ELR (cell line): ENCODE measurements around the gene PALLD.
A peak's percentile ranks its signal among the peaks of the same experiment; 100 is the strongest.
"Not testable (repeated sequence)": the region's sequence is repeated elsewhere in the genome, so short reads cannot be mapped to it uniquely, and the experiment has no call there.

Source experiments
- DNase-seq: peaks from one replicate; pipeline ENCODE4 v3.0.0-alpha.2; 2015; ENCODE audit warnings: low read depth

The PALLD gene

DNA sequence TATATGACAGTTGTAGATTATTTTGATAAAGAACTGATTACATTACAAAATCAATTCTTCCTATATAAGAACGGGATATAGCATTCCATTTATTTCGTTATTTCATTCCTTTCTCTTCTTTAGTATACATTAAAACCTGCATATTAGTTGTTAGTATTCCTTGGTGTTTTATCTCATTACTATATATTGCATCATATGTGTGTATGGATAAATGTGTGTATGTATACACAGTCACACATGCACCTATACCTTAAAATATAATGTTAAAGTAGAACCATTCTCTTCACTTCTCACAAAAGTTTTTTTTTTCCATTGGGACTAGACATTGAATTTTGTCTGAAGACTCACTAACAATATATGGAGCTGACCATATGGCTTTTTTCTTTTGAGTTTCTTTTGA lies 5.3 kb upstream of the PALLD start:
- no peak for DNase-seq

DNA sequence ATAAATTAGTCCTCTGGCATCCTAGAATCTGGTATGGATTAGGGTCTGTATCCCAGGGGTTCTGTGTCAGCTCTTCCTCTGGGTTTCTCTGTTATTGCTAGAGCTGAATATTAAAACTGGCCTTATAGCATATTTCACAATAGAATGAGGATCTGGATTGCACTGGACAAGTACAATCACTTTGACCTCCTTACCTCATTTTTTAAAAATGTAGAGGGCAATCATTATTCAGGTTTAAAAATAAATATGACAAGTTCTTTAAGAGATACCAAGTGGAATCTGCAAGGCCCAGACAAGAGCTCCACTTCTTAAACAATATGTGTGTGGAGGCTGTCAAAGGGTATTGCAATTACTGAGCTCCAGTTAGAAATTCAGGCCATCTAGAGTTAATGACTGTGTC lies 1.4 kb downstream of the PALLD start:
- no peak for DNase-seq

DNA sequence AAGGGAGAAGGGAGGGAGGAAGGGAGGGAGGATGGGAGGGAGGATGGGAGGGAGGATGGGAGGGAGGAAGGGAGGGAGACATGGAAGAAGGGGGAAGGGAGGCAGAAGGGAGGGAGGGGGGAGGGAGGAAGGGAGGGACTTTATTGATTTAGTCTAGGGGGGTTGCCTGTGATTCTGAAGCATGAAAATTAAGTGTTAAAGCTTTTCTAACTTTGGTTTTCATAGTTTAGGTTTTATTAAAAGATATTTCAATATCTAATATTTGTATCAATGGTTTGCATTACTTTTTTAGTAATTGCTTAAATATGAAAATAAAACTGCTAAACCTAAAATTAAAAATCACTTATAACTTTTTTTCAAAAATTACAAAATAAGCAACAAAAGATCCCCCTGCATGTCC lies 2.4 kb downstream of the PALLD start:
- no peak for DNase-seq

DNA sequence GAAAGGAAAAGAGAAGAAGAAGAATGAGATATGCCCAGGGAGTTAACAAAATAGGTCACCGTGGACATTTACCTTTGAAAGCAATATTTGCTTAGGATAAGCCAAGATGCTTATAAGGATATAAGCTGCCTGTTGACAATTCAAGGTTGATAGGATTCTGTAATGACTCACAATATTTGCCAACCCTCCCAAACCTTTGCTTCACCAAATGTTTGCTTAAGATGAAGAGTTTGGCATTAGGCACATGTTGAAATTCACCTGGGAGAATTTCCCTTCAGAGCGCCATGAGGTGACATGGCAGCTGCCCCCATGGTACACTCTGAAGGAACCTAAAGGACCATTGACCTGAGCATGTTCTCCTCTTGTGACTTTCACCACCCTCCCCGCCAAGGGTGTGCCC lies 4.6 kb downstream of the PALLD start:
- DNase-seq = no peak

DNA sequence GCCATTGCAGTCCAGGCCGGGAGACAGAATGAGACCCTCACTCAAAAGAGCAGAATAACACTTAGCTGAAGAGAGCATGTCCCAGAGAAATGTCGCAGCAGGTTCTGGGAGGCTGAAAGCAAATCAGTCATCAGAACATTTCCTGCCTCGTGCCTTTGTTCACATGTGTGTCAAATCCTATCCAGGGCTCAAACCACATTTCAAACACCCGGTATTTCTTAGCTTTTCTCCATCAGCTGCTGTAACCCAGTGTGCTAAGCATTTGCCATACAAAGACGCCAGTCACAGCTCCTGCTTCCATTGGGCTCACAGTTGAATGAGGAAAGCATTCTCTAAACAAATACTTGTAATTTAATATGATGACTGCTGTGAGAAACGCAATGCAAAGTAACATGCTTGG lies 6.0 kb downstream of the PALLD start:
- DNase-seq = no peak

DNA sequence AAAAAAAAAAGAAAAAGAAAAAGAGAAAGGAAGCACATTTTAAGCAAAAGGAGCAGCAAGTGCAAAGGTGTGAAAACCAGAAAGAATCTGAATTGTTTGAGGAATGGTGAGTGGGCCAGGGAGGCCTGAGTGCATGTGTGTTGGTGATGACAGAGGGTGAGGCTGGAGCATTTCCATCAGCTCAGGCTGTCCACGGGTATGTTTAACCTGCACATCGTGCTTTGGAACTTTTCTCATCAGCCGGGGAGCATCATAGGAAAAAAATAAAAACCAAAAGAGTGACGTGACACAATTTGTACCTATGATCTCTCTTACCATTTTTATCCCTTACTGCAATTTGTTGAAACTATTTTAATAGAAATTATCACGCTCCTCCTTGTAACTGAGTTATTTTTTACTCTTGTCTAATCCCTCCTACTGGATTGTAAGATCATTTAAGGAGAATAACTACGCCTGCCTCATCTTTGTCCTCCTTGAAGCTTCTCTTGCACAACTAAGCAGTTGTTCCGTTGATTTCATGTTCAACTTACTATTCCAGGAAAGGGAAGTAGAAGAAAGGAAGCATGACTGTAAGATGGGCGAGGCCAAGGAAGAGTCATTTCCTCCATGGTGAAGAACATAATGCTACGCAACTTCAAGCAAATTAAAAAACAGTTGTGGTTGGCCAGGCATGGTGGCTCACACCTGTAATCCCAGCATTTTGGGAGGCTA lies 7.0 kb downstream of the PALLD start:
- peak; percentile 59 for DNase-seq

DNA sequence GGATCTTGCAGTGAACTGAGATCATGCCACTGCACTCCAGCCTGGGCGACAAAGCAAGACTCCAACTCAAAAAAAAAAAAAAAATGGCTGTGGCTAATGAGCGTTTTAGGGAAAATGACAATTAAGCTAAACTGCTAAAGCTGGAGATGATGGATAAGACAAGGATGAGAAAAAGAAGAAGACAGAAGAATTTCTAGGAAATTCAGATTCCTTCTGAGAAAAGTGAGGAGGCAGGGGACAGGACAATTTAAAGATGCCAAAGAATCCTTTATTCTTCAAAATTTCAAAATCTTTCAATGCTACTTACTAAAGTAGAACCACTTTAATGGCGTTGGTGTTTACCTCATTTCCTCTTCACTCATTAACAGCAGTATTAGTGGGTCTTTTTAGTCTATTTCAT lies 7.7 kb downstream of the PALLD start:
- no peak for DNase-seq

DNA sequence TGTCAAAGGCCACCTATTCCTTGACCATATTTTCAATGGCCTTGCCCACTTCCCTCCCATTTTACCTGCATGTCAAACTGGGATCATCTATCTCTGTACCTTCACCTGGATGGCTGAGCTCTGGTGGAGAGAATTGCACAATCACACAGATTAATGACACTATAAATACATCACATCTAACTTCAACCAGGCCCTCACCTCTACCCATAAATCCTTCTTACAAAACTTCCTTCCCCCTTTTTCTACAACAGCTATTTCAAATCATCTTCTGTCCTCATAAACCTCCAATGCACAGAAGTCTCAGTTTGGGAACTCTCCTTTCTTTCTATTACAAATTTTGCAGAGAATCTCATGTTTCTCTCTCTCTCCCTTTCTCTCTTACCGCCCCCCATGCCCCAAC lies 9.2 kb downstream of the PALLD start:
- DNase-seq = no peak

DNA sequence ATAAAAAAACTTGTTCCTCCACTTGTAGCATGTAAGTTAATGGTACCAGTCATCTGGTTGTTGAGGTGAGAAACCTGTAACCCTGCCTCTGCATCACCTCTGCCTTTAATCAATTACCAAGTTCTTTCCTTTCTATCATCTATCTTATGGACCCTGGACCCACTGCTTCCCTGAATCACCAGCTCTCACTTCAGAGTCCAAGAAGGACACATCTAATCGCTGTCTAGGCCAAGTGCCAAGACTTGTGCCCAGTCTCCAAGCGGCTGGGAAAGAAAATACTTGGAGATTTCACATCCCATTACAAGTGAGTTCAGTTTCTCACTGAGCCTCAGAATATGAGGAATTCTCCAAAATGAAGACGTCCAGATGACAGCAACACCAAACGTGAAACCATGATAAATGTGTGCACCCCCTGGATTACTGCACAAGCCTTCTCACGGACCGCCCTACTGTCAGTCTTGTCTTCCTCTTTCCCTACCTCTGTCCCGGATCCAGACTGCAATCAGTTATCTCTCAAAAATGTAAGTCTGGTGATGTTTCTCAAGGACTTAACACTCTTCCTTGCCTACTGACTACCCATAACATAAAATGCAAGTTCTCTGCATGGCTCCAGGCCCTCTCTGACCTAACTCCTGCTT lies 10.4 kb downstream of the PALLD start:
- no peak for DNase-seq

DNA sequence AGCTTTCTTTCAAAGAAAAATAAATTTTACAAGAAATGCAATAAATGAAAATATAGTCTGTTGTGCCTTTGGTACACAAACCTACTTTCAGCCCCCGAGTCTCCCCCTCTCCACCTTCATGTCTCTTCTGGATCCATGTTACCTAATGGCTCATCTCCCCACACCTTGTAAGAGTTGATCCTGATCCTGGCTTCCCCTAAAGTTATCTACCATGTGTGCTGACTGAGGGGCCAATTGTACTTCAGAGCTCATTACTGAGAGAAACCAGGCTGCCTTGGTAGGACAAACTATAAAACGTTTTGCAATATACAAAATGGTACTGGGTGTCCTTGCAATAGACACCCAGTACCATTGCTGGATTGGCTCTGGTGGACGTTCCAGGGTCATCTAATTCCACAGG lies 11.8 kb downstream of the PALLD start:
- DNase-seq = no peak

DNA sequence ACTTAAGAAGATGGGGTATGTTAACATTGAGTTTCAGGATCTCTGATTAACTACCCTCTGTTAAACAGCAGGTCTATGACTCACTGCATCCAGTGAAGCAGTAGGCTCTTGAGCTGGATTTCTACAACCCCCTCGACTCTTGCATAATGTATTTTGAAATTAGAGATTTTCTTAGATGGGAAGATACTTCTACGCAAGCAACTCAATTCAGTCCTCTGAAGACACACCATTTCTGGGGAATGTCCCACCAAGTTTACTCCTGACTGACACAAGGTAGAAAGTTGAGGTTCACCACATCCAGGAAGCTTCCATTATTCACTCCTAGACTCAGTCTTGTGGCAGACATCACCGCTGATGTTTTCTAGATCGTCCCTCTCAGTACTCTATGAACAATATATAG lies 12.9 kb downstream of the PALLD start:
- DNase-seq = peak; percentile 41

DNA sequence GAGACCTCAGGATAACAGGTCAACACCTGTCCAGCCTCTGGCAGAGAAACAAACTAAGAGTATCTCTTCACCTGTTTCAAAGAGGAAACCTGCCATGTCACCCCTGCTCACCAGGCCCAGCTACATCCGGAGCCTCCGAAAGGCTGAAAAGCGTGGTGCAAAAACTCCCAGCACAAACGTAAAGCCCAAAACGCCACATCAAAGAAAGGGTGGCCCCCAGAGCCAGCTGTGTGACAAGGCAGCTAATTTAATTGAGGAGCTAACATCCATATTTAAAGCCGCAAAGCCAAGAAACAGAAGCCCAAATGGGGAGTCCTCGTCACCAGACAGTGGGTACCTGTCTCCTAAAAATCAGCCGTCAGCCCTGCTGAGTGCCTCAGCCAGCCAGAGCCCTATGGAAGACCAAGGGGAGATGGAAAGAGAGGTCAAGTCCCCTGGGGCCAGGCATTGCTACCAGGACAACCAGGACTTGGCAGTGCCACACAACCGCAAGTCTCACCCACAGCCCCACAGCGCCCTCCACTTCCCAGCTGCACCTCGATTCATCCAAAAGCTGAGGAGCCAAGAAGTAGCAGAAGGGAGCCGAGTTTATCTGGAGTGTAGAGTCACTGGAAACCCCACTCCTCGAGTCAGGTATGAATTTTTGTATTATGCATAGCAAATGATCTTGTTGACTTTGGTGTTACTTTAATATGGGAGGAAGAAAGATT lies 15.1 kb downstream of the PALLD start:
- DNase-seq = no peak

DNA sequence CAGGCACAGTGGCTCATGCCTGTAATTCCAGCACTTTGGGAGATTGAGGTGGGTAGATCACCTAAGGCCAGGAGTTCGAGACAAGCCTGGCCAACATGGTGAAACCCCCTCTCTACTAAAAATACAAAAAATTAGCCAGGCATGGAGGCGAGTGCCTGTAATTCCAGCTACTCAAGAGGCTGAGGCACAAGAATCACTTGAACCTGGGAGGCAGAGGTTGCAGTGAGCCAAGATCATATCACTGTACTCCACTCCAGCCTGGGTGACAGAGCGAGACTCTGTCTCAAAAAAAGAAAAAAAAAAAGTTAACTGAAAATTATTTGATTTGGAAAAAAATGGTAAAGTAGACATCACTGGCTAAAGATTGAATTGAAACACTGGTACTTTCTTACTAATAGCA lies 17.0 kb downstream of the PALLD start:
- DNase-seq = not testable (repeated sequence)

DNA sequence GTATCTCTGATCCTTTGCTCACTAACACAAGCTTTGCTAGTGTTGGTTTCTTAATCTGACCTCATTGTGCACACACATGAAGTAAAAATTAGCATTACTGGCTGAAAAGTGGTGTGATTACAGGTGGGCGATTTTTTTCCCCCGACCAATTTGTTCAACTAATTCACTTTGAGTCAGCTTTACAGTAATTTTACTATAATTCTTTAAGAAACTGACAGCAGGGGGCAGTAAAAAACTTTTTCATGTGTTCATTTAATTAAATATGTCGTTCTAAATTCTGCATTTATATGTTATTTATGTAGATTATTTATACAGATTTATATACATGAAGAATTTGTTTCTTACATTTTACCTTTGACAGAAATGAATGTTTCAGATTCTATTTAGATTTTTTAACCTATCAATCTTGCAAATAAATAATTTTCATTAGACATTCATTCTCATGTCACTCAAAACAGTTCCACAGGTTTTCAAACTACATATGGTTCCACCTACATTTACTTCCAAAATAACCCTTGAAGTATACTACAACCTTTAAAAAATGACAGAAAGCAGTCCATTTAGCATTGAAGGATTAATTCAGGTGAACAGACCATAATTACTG lies 17.5 kb downstream of the PALLD start:
- DNase-seq = peak; percentile 68

DNA sequence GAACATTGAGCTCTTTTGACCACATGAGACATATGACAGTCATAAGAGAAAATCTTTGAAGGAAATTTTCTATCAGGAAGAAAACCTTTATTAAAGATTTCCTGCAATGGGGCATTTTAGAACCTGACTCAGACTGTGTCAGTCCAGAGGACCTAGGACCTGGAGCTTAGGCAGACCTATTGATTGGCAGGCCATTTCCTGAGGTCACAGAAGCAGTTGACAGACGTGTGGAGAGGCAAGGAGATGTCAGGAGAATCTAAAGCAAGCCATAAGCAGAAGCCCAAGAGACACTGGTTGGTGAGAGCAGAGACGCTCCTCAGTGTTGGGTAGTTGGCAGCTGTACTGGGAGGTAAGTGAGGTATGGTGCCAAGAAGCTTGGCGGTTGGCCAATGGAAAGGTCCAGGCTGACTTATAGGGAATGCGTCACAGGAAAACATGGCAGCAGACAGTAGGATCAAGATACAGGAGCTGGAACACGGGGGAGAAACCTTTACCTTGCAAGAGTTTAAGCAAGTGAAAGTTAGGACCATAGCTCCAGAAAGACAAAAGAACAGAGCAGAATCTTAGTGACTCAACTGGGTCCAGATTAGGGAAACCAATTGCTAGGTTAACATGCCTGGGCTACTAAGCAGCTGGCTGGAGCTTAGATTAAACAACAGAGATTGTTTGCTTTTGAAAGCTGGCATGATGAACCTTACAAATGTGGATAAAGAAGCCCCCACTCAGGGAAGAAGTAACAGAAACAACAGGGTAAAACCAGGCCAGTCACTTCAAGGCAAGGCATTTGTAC lies 18.6 kb downstream of the PALLD start:
- DNase-seq = no peak

DNA sequence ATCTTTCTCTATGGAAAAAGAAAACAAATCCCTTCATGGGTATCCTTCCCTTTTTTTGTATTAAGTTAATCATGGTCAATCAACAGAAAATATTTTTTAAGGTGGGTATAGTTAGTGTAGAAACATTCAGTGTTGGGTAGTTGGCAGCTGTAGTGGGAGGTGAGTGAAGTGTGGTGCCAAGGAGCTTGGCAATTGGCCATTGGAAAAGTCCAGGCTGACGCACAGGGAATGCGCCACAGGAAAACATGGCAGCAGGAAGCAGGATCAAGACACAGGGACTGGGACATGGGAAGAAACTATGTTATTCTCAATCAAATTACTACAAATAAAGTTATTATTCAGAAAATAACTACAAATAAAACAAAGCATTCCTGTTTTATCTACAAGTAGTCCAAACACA lies 20.0 kb downstream of the PALLD start:
- no peak for DNase-seq

DNA sequence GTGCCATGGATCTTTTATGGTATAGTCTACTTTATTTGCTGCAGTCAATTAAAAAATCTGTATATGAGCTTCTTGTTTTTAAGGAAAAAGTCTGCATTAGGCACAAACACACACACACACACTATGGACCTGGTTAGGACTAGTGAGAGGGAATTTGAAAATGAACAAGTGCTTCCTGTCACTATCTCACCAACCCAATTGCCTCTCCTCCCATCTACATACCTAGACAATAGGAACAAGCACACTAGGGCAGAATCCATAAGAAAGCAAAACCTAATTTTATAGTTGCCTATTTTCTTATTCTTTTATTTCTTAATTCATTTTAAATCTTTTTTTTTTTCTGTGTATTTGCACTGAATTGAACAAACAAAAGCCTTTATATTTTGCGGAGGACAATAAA lies 22.7 kb downstream of the PALLD start:
- no peak for DNase-seq

DNA sequence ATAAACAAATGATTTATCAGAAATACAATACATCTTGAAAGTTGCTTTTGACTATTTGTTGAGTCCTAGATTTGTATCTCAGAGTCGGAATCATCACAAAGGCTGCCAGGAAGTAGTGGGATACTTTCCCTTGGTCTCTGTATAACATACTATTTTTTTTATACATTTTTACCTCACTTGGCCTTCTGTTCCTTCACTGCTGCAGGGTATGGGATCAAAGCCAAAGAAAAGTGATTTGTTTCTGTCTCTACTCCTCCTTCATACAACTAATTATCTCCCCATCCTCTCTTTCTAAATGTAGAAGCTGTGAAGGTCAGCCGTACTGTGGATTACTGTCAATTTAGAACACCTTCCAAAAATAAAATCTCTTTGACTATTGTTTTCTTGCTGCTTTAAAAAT lies 24.9 kb downstream of the PALLD start:
- no peak for DNase-seq

DNA sequence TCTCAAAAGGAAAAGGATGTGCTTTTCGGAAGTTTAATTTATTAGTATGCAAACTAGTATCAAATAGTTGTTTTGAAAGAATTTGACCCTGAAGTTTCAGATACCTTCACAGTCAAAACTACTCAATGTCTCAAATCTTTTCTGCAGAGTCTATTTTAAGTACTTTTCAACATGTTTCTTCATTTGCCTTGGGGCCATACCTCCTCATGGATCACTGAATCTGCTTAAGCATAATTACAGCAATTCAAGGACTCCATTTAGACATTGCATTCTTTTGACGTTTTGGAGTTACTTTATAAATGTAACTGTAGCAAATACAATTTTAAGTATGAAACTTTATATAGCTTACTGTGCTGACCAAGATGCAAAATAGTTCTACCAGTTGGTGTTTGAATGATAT lies 25.5 kb downstream of the PALLD start:
- no peak for DNase-seq

DNA sequence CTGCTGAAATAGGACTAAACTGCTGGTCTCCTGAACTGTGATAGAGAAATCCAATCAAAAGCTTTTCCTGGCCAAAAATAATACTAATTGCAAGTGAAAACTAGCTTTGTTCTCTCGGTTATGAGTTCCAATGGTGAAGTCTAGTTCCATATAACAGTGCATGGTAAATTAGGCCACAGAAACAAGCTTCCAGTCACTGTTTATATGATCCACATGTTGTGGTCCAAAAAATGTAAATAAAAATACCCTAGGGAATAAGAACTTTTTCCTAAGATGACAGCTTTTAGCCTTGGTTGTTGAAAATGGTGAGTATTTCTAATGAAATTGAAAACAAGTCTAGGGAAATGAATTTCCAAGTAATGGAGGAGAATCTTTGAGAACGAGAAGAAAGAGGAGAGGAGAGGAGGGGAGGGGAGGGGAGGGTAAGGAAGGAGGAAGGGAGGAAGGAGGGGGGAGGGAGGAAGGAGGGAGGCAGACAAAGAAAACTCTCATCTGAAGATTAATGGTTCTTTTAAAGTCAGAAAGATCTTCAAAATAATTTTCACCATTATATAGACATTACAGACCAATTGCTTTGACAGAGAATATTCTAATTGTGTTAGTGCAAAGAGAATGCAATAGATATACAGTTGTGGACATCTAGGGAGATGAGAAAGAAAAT lies 26.1 kb downstream of the PALLD start:
- DNase-seq = no peak

DNA sequence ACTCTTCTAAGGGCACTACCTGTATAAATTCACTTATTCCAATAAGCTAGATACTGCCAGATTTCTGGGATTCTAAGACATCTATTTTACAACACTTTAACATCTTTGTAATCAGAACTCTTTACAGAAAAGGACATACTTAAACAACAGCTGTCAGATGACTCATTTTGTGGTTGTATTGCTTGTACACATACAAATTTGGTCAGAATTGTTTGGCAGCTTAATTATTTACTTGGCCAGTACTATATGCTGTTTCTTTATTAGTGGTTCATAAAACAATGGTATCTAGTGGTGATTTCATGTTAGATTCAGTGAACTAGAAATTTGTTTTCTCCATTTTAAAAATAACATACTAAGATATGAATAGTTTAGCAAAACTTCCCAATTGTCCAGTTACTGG lies 27.2 kb downstream of the PALLD start:
- DNase-seq = peak; percentile 77

DNA sequence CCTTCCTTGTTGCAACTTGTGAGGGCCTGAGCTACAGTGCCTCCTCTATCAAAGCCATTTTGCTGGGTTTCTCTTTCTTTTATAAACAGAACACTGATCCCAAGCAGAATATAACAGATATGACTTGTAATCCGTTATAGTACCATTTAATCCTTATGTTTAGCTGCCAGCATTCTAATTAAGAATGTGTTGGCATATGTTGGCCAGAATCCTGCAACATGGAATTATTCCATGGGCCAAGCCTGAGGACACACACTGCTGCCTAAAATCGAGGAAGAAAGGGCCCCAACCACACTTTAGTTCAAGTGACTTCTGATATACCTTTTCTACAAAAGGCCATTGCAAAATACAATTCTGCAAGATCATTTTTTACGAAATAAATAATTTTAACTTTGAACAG lies 28.0 kb downstream of the PALLD start:
- DNase-seq = no peak
